Suprapubic skin (tissue), 4 donors: ENCODE measurements around the gene OVOL2.

Experiments
- CTCF ChIP-seq, 2 donors: fragments of 200-600 bp in 1 of 2; fragments of 450-650 bp in 1 of 2; sonication (generic) in 1 of 2; IDR thresholded peaks; one replicate each; pipeline ENCODE4 v1.5.1; 2016 to 2019; ENCODE audit warnings: antibody characterized with exemption in 2 of 2, mild to moderate bottlenecking in 1 of 2, moderate library complexity in 1 of 2
- POLR2A ChIP-seq, 2 donors: fragments of 450-650 bp; IDR thresholded peaks; one replicate each; pipeline ENCODE4 v1.6.1; 2017; ENCODE audit warnings: antibody characterized with exemption in 2 of 2, mild to moderate bottlenecking in 2 of 2, moderate library complexity in 2 of 2
- POLR2AphosphoS5 ChIP-seq, 3 donors: sonication (generic); formaldehyde crosslinking; IDR thresholded peaks; one replicate each; pipeline ENCODE4 v1.6.1; 2017; ENCODE audit warnings: antibody characterized with exemption in 3 of 3

DNA sequence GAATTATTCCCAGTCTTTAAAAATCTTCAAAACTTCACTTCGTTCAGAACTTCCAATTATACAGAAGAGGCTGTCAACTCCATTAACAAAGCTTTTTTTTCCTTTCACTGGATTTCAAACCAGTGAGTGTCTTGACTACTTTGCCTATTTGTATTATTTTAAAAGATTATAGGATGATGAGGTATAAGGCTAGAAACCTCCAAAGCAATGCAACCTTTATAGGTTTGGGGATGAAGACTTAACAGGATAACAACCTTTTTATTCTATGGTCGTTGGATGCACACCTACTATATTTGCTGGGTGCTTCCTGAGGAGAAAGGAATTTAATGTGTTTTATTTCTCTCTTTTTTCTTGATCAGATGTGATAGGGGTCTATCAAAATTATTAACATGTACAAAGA is 1.9 kb upstream of the OVOL2 start:
- no peak for TF ChIP-seq CTCF (IDR thresholded peaks at IDR 0.05)
- no peak for TF ChIP-seq POLR2A (IDR thresholded peaks at IDR 0.05)
- no peak for TF ChIP-seq POLR2AphosphoS5 (IDR thresholded peaks at IDR 0.05)
